Heart left ventricle (tissue), 16 donors: ENCODE data around the gene OTOL1. TPM values are rescaled to one million over a fixed set of nuclear protein-coding genes. Genes with fewer than 3 reads are reported as not detected.

Source experiments
- ATAC-seq, 4 donors: fragments of 200-7000 bp; cut with Tn5 transposase; one replicate each; pipeline ENCODE4 v1.9.1; 2020 to 2022; ENCODE audit warnings: moderate library complexity in 4 of 4, mild to moderate bottlenecking in 3 of 4, moderate number of reproducible peaks in 1 of 4
- DNase-seq, 5 donors: peaks; one replicate each; pipeline ENCODE4 v3.0.0-alpha.2; 2020
- H3K27ac ChIP-seq, 12 donors: fragments of 200-600 bp; sonication (generic) in 4 of 12; one replicate each; pipeline versions ENCODE4 v1.5.0 to v1.8.0; 2016 to 2022; ENCODE audit warnings: mild to moderate bottlenecking in 2 of 12
- H3K27me3 ChIP-seq, 9 donors: fragments of 200-600 bp; sonication (generic) in 2 of 9; one replicate each; pipeline versions ENCODE4 v1.5.1 to v1.8.0; 2016 to 2022; ENCODE audit warnings: mild to moderate bottlenecking in 3 of 9
- H3K36me3 ChIP-seq, 9 donors: fragments of 200-600 bp; sonication (generic) in 2 of 9; one replicate each; pipeline versions ENCODE4 v1.5.0 to v1.8.0; 2018 to 2022; ENCODE audit warnings: mild to moderate bottlenecking in 2 of 9
- H3K4me1 ChIP-seq, 12 donors: fragments of 200-600 bp; sonication (generic) in 4 of 12; one replicate each; pipeline versions ENCODE4 v1.5.0 to v1.8.0; 2016 to 2022; ENCODE audit warnings: mild to moderate bottlenecking in 3 of 12
- H3K4me3 ChIP-seq, 12 donors: fragments of 200-600 bp; sonication (generic) in 4 of 12; one replicate each; pipeline versions ENCODE4 v1.5.0 to v1.8.0; 2017 to 2022; ENCODE audit warnings: mild to moderate bottlenecking in 9 of 12, moderate library complexity in 4 of 12
- H3K9me3 ChIP-seq, 12 donors: fragments of 200-600 bp; sonication (generic) in 4 of 12; one replicate each; pipeline versions ENCODE4 v1.5.0 to v1.8.0; 2016 to 2022; ENCODE audit warnings: mild to moderate bottlenecking in 1 of 12
- POLR2A ChIP-seq, 2 donors: fragments of 450-650 bp; IDR thresholded peaks; one replicate each; pipeline ENCODE4 v1.6.1; 2017; ENCODE audit warnings: antibody characterized with exemption in 2 of 2, mild to moderate bottlenecking in 2 of 2, moderate library complexity in 2 of 2
- WGBS, 4 donors: extraction: QIAGEN DNeasy Blood & Tissue Kit in 2 of 4; methylation state at CpG; one replicate each; pipeline versions ENCODE4 v1.1.5 to v1.1.7; 2013 to 2018; 5-methylcytosine and 5-hydroxymethylcytosine counted together
- intact Hi-C, 10 donors: fragments of 100-400 bp; cut with DNase I; formaldehyde crosslinking; loops; one replicate each; pipeline versions ENCODE4 v1.11.1 to v1.14.2; 2022
- polyA plus RNA-seq, 2 donors: library from polyadenylated mRNA; stranded (reverse); fragments of 200-250 nt; gene quantifications; one replicate each; pipeline ENCODE4 v1.2.3, GENCODE V29; 2013
- total RNA-seq, 9 donors: library from RNA; depleted of rRNA in 2 of 9; stranded (reverse); fragments of >200 nt in 2 of 9; fragmentation: NEBNext Ultra II Directional in 3 of 9; extraction: Animal tissue kit (Norgen Biotek cat#: 25700) in 3 of 9; gene quantifications; one replicate each; pipeline versions ENCODE4 v1.1.0 to v1.2.4, GENCODE V29; 2016 to 2023
- TF ChIP-seq, protein P1 (sequence below), 12 donors: fragments of 200-600 bp; sonication (generic) in 4 of 12; IDR thresholded peaks; one replicate each; pipeline versions ENCODE4 v1.5.0 to v1.8.0; 2018 to 2022; ENCODE audit warnings: antibody characterized with exemption in 12 of 12, mild to moderate bottlenecking in 5 of 12
- donor health status: ischemic (EF 13 %, LVEDD 7.1; RV severe dilation, severe dysfunction).
- donor health status: healthy with polysubstance abuse.
- donor health status: DM: no; HTN: yes; CAD: no.
- donor health status: DM: no; HTN: no; CAD: no.
- donor health status: ischemic (EF 25% LVEDD 6.9; RV normal size, moderate dysfunction).
- donor health status: ischemic (EF 25% LVEDD 5.7; RV mildly dilated, moderate dysfunction).
- donor health status: healthy.
- donor health status: DM: yes; HTN: yes; CAD: no.
- donor health status: ischemic (EF 35%, LVEDD 5.7; RV mildly dilated, moderate dysfunction).
- donor health status: nonischemic (EF 11% LVEDD 7.7; RV severe dilation, severe dysfunction).
- donor health status: DM: yes; HTN: yes; CAD: no.
- donor health status: PGD.
- donor health status: ischemic (EF 29% LVEDD 5.4; RV normal size, mild dysfunction).
- donor health status: nonischemic (EF 23%, LVEDD 6.1; RV moderate dilation, normal function).

OTOL1 gene
- total and polyA plus RNA-seq, 11 donors = not detected

DNA sequence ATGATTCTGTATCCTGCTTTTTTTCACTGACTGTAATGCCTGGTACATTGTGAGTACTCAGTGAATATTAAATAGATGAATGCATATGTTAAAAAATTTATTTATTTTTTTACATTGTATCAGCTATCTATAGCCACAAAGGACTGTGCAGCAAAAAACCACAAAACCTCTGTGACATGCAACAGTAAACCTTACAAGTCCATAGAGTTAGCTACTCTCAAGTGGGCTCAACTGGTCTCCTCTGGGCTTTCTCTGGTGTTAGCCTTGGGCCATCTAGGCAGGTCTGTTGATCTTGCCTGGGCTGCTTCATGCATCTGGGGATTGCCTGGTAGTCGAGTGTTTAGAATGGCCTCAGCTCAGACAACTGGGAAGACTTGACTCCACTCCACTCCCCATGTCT lies 35.3 kb downstream of the OTOL1 start:
- intact Hi-C loops = no loop called here
- WGBS, 4 donors = 53 to 73% (median 65%) methylated on average over 1 of the region's 1 CpG
- no peaks in the 10 kb centered on the region for H3K27me3 ChIP-seq
- H3K4me1 ChIP-seq = no peaks in the 10 kb centered on the region
- H3K9me3 ChIP-seq = no peaks in the 10 kb centered on the region
- TF ChIP-seq, protein P1, sequence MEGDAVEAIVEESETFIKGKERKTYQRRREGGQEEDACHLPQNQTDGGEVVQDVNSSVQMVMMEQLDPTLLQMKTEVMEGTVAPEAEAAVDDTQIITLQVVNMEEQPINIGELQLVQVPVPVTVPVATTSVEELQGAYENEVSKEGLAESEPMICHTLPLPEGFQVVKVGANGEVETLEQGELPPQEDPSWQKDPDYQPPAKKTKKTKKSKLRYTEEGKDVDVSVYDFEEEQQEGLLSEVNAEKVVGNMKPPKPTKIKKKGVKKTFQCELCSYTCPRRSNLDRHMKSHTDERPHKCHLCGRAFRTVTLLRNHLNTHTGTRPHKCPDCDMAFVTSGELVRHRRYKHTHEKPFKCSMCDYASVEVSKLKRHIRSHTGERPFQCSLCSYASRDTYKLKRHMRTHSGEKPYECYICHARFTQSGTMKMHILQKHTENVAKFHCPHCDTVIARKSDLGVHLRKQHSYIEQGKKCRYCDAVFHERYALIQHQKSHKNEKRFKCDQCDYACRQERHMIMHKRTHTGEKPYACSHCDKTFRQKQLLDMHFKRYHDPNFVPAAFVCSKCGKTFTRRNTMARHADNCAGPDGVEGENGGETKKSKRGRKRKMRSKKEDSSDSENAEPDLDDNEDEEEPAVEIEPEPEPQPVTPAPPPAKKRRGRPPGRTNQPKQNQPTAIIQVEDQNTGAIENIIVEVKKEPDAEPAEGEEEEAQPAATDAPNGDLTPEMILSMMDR (IDR thresholded peaks at IDR 0.05) = no peak
- no peak for TF ChIP-seq POLR2A (IDR thresholded peaks at IDR 0.05)
- no peak for DNase-seq
- no peak overlapping the region for H3K4me3 ChIP-seq
- H3K36me3 ChIP-seq = no peaks in the 10 kb centered on the region
- no peak overlapping the region for H3K27ac ChIP-seq
- no peak for ATAC-seq

DNA sequence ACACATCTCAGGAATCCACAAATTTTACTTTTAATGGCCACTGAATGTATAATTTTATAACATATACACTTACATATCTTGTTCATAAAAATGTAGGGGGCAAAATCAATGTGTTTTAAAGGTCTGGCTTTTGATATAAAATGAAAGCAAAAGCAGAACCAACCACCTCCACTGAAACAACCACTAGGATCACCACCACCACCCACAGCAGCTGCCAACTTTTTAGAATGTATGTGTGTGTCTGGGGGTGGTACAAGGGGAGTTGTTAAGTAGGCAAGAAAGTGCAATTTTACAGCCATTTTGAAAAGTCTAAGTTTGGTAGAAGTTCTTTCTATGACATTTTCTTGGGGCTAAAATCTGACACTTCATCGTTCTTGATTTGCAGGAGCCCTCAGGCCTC lies 44.0 kb downstream of the OTOL1 start:
- H3K4me1 ChIP-seq = no peaks in the 10 kb centered on the region
- ATAC-seq = no peak
- H3K9me3 ChIP-seq = peaks cover 0 to 4% (median 0%) of the 10 kb centered on the region in 12 donors
- H3K4me3 ChIP-seq = no peak overlapping the region
- H3K36me3 ChIP-seq = no peaks in the 10 kb centered on the region
- no peaks in the 10 kb centered on the region for H3K27me3 ChIP-seq
- 63 to 75% (median 68%) methylated on average over 1 of the region's 1 CpG for WGBS, 4 donors
- H3K27ac ChIP-seq = no peak overlapping the region
- no peak for TF ChIP-seq POLR2A (IDR thresholded peaks at IDR 0.05)
- TF ChIP-seq, protein P1 (IDR thresholded peaks at IDR 0.05) = no peak
- intact Hi-C loops = no loop called here
- no peak for DNase-seq

DNA sequence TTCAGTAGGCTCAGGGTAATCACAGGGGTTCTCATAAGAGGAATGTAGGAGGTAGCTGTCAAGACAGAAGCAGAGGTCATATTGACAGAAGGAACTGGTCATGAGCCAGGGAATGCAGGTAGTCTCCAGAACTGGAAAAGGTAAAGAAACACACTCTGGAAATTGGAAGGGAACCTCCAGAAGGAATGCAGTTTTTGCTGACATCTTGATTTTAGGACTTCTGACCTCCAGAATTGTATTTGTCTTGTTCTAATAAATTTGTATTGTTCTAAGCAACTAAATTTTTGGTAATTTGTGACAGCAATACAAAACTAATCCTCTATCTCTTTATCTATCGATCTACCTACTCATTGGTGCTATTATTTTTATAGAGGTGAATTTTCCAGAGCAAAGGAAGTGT lies 49.2 kb downstream of the OTOL1 start:
- no peak for DNase-seq
- H3K27ac ChIP-seq = no peak overlapping the region
- no peaks in the 10 kb centered on the region for H3K27me3 ChIP-seq
- H3K4me1 ChIP-seq = no peaks in the 10 kb centered on the region
- WGBS, 4 donors = 87 to 96% (median 91%) methylated on average over 1 of the region's 1 CpG
- H3K4me3 ChIP-seq = no peak overlapping the region
- H3K9me3 ChIP-seq = peaks cover 0 to 4% (median 0%) of the 10 kb centered on the region in 12 donors
- ATAC-seq = no peak
- intact Hi-C loops = no loop called here
- no peaks in the 10 kb centered on the region for H3K36me3 ChIP-seq
- TF ChIP-seq POLR2A (IDR thresholded peaks at IDR 0.05) = no peak
- TF ChIP-seq, protein P1 (IDR thresholded peaks at IDR 0.05) = no peak

DNA sequence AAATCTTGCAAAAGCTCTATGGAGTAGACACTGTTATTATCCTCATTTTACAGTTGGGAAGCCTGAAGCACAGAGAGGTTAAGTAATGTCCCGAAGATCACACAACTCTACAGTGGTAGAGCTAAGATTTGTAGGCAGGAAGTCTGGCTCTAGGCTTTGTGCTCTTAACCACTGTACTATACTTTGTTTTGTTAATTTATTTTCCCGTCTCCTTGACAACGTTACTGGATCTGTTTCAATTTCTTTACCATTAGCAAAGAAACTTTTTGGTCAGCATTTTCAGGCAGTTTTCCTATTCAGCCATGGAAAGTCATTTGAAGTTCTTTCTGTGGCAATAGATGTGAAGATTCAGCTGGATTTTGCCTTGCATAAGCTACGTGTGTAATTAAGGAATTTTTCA lies 51.7 kb downstream of the OTOL1 start:
- Histone ChIP-seq H3K27ac (no peak overlapping the region), H3K4me1 (no peaks in the 10 kb centered on the region), H3K9me3 (peaks cover 0 to 4% (median 0%) of the 10 kb centered on the region in 12 donors), H3K36me3 (no peaks in the 10 kb centered on the region), H3K4me3 (no peak overlapping the region), H3K27me3 (peaks cover 0 to 11% (median 0%) of the 10 kb centered on the region in 9 donors)
- TF ChIP-seq POLR2A (IDR thresholded peaks at IDR 0.05) = no peak
- TF ChIP-seq, protein P1 (IDR thresholded peaks at IDR 0.05) = no peak
- 57 to 66% (median 63%) methylated on average over 4 of the region's 4 CpGs for WGBS, 4 donors
- ATAC-seq (no peak), DNase-seq (no peak)
- intact Hi-C loops = no loop called here
